EH (cell line): Measurements from ENCODE around the gene TTC9.

ENCODE experiments used
- DNase-seq: peaks from one replicate; pipeline ENCODE4 v3.0.0-alpha.2; 2015; ENCODE audit warnings: low read depth

Gene TTC9

DNA sequence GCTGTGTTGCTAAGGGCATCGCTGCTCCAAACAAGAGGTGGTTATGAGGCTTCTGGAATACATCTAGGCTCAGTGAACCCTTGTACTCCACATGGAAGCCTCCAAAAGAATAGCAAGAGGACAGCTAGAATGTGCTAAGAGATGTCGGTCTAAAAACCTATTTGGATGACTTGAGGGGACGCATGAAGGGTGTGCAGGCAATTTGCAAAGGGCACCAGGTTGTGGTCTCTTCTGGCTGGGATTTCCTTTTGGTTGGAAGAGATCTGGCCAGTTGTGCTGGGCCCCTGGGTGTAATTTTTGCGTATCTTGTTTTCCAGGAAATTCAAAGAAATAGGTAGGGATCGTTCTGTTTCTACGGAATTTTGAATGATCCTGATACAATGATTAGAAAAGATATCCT, 4.2 kb downstream of the TTC9 start:
- DNase-seq = no peak

DNA sequence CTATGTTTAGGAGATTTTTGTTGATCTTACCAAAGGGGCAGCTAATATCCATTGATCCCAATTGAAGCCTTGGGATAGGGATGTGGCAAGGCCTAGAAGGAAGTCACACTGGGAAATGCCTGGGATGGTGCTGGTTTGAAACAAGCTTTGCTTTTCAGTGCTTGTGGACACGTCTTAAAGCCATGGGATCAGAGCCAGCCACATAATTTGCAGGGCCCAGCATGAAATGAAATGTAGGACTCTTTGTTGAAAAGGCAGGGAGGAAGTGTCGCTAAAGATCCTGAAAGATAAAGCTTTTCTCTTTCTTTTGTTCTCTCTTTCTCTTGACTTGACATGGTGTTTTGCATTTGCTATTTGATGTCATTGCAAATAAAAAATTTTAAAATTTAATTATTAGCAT, 5.0 kb downstream of the TTC9 start:
- no peak for DNase-seq

DNA sequence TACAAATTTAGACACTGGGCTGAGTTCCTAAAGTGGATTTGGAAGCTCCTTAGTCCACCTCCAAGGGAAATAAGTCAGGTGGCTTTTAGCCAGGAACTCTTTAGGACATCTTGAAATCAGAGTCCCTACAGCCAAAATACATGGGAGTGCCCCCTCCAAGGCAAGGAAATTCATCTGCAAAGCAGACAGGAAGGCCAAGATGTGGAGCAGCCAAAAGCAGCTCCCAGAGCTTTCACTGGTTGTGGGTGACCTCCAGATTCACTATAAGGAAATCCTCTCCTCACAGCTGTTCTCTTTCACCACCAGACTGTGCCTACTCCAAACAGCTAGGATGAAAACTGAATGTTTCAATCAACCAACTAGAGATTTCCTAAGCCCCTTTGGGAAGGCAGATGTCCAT, 6.6 kb downstream of the TTC9 start:
- no peak for DNase-seq

DNA sequence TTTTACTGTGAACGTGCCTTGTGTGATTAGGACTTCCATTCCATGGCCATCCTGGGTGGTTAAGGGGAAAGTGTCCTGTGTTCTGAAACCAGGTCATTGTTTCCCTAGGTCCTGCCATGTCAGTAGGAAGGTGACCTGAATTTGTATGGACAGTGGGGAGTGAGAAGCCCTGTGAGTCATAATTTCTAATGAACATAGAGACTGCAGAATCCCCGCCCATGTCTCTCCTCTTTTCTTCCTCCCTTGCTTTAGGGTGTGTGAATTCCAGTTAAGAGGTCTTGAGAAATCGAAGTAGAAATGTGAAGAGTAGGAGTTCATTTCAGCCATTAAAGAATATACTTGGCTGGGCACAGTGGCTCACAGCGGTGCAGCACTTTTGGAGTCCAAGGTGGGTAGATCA, 8.1 kb downstream of the TTC9 start:
- DNase-seq = no peak

DNA sequence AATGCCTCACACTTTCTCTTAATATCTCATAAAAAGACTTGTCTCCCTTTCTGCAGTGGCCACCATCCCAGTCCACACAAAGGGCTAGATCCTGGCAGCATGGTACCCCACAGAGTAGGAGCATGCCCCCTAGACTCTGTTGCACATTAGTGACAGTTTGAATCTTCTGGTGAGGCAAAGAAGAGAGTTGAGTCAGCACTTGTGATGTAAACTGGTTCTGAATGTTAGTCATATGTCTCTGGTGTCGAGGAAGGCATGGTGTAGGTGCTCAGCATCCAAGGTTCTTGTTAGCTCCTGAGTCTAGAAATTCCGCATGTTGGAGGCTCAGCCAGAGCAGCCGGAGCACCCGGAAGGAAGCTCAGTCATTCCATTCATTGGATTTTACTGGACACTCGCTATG, 9.8 kb downstream of the TTC9 start:
- DNase-seq = no peak

DNA sequence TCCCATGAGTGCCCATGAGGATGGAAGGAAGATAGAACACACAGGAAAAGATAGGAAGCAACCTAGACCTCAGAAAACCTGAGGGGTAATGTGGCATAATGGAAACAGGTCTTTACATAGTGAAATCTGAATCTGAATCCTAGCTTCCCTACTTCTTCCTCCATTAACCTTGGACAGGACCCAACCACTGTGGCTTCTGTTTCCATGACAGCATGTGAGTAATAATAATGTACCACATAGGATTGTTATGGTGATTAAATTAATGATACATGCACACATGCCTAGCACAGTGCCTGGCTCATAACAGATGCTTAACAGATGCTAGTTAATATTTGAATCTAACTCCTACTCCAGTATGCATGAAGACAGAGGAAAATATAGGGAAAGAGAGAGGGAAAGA, 11.2 kb downstream of the TTC9 start:
- no peak for DNase-seq

DNA sequence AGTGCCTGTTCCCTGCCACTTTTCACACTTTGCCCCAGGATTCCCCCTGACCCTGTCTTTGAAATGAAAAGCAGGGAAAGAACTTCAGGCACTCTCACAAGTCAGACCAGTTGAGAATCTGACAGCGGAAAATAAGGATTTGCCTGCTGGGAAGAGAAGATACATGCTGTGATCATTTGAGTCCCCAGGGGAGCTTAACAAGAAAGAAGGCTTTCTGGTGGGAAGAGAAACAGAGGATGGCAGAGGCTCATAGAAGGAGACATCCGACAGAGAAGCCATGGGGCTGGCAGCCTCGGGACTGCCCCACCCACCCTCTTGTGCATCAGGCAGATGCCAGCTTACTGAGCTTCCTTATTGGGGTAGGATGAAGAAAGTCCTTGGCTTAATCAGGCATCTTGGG, 11.9 kb downstream of the TTC9 start:
- DNase-seq = no peak

DNA sequence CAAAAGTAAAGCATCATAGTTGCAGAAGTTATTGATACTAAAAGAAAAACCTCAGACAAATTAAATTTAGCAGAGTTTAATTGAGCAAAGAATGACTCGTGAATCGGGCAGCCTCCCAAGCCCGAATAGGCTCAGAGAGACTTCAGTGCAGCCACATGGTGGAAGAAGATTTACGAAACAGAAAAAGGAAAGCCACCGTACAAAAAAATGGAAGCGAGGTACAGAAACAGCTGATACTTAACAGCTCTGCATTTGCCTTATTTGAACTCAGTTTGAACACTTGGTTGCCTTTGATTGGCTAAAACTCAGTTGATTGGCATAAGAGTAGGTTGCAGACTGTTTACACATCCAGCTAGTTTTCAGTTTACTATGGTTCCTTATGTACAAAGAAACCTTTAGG, 12.9 kb downstream of the TTC9 start:
- DNase-seq = peak; percentile 30

DNA sequence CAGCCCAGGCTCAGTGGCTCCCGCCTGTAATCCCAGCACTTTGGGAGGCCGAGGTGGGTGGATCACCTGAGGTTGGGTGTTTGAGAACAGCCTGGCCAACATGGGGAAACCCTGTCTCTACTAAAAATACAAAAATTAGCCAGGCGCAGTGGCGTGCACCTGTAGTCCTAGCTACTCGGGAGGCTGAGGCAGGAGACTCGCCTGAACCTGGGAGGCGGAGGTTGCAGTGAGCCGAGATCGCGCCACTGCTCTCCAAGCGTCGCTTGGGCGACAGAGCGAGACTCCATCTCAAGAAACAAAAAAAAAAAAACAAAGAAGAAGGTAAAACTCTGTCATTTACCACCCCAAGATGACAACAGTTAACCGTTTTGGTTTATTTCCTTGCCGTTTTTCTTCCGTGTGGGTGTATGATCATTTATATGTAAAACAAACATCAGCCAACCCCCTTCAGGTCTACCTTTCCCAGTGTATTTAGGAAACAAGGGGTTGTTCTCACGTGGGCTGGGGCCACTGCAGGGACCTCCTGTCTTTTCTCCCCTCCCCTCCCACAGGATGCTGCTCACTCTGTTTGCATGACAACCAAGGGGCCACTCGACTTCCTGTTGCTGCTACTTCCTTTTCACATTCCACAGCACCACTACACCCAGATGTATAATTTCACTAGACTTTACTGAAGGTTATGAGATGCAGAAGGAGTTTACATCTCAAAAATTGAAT, 13.6 kb downstream of the TTC9 start:
- DNase-seq = no peak

DNA sequence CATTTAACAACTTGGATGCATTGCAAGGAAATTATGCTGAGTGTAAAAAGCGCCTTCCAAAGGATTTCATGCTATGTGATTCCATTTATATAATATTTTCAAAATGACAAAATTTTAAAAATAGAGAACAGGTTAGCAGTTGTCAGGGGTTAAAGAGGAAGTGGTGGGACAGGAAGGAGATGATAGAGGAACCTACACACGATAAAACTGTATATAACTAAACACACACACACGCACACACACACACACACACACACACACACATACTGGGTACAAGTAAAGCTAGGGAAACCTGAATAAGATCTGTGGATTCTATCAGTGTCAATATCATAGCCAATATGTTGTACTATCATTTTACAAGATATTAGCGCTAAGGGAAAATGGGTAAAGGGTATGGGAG, 17.2 kb downstream of the TTC9 start:
- no peak for DNase-seq

DNA sequence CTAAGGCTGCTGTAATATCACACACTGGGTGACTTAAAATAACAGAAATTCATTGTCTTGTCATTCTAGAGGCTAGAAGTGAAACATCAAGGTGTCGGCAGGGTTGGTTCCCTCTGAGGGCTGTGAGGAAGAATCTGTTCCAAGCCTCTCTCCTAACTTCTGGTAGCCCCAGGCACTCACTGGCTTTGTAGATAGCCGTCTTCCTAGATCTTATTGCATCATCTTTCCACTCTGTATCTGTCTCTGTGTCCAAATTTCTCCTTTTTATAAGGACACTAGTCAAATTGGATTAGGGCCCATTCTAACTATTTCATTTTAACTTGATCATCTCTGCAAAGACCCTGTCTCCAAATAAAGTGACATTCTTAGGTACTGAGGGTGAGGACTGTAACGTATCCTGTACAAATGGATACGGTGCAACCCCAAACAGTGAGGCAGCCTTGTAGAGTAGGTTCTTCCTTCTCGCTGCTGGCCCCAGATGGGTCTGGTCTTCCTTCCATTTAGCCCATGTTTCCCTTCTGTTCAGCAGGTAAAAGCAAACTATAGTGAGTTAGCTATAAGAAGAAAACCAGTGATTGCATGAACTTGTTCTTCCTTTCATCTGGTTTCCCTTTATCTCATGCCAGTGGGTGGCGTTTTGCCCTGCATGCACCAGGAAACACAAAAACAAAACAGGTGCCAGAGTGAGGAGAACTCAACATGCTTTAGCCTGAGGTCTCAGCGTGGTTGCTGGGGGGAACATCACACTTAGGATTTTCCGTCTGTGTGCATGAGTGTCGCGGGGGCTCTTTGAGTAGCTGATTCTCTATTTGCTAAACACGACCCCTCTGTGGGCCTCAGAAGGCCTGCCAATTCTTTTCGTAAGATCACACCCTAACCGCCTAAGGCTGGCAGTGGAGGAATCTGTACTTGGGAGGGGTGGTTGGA, 19.5 kb downstream of the TTC9 start:
- no peak for DNase-seq

DNA sequence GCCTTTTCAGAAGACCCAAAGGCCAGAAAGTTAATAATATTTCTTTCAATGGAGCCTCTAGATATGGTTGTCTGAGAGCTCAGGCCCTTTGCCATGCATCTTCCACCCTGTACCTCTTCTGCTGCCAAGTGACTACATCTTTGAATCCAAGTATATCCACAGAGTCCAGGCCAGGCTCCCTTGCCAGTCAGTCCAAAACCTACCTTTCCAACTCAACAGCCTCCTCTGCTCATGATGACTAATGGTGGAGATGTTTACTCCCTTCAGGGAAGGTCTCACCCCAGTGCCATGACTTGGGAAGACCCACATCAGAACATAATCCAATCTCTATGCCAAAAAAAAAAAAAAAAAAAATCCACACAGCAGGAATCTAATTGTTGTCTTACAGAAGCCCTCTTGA, 20.4 kb downstream of the TTC9 start:
- DNase-seq = no peak

DNA sequence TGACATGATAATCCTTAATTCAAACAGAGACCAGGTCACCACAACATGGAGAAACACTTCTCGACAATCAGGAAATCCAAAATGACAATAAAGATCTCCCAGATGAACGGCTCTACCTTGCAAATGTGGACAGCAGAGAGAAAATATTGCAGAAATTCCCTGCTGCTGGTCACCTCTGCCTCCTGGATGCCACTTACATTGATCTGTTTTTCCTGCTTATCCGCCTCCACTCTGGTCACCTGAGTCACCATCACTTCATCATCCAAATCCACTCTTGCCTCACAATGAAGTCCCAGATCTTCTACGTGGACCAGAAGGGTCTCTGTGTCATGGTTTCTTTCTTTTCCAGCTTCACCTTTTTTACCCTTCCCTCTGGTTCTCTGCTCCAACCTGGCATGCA, 21.1 kb downstream of the TTC9 start:
- no peak for DNase-seq

DNA sequence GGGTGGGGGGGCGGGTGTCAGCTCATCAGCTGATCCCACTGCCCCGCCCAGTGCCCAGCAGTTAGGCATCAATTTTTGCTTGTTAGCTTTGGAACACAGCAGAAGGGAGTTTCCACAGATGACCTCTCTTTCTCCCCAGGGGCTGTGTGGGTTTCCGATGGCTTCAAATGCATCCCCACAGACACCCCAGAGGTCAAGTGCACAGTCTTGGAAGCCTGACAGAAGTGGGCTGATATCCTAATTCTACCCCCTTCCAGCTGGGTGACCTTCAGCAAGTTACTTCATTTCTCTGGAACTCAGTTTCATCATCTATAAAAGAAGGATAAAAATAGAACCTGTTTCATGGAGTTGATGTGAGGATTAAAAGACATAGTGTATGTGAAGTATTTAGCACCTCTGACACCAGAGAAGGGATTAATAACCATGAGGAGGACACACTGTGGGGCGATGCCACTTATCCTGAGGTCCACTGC, 22.0 kb downstream of the TTC9 start:
- DNase-seq = peak; percentile 84

DNA sequence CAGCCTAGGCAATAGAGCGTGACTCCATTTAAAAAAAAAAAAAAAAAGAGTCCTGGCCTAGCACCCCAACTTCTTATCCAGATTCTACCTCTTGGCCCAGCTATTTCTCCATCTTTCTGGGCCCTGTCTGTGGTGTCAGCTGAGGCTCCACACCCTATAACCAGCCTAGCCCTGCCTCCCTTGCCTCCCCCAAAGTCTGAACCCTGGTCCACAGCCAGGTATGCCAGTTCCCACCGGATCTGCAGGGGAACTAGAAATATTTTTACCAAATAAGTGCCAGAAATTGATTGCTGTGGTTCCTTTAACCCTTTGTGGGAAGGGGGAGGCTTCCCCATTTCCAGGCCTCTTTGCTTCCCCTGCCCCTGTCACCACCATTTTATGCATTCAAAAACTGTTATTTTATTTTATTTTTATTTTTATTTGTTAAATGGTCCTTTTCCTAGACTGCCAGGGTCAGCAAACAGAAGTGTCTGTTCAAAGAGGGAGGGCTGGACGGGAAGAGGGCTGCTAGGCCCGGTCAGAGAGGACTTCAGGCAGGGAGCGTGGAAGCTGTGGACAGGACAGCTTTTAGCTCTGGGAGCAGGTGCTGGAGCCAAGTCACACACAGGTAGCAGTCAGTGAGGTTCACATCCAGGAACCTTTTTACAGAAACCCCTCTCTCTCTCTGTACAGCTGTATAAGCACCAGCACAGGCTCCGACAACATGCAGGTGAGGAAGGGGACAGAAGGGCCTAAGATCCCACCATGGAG, 23.2 kb downstream of the TTC9 start:
- DNase-seq = no peak

DNA sequence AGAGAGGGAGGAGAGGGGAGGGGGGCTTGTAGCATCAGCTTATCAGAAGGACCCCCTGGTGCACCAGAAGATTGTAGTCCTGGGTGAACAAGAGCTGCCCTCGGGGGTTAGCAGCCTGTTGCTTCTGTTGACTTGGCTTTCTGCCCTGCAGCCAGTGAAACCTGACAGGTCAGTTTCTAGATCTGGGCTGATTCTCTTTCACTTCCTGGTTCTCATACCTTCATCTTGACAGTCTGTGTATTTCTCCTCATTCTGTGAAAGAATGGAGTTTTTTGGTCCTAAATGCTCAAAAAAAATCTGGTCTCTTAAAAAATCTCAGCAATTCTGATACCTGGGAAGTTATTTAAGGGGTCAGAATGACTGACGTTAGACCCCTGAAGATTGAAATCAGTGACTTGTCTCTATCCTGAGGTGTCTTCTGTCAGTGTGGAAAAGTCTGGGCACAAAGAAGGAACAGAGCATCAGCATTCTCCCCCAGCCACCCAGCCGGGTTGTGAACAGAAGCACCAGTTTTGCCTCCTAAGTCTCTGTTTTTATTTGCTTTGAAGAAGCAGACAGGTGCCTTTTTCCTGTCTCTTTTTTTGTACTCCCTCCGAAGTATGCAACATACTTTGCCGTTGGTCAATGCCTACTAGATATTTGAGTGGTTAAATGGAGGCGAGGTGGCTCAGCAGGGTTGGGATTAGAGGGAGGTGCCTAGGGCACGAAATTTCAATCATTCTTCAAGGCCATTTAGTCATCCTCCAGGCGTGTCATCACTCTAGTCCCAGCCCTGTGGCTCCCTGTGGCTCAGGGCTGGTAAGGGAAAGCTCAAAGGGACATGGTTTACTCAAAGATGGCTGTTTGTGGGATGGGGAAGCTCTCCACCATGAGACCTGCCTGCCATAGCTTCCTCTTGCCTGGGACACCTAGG, 24.0 kb downstream of the TTC9 start:
- peak; percentile 74 for DNase-seq

DNA sequence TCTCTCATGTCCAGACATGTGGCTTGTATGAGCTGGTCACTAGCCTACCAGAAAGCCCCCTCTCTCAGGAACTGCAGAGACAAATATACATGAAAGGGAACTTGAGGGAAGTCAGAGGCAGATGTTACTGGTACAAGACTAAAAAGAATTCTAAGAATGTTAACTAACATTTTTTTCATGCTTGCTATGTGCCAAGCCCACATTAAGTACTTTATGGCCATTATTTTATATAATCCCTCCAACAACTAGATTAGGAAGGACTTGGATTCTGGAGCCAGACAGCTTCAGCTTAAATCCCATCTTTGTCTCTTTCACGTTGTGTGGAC, 24.6 kb downstream of the TTC9 start:
- DNase-seq = peak; percentile 59

DNA sequence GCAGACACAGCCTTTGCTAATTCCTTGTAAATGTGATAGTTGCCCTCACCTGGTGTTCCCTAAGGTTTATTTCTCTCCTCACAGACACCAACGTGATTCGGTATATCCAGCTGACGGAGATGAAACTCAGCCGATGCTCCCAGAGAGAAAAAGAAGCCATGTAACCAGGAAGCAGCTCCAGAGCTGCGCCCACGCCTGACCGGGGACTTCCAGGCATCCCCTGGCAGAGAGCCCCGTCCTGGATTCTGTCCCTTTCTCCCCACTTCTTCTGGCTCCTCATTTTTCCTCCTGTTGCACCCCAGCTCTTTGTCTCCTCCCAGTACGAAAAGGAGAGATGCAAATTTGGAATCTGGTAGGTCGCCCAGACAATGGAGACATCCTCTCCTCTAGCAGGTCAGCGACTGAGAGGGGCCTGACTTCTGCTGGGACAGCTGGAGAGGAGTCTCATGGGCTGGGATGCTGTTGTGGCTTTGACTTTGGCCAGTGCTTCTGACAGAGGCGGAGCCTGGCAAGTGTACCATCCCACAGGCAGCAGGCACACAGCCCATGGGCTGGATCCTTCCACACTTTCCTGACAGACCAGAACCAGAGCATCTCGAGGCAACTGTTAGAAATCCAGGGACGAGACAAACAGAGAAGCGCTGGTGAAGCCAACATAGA, 29.4 kb downstream of the TTC9 start:
- DNase-seq = no peak

DNA sequence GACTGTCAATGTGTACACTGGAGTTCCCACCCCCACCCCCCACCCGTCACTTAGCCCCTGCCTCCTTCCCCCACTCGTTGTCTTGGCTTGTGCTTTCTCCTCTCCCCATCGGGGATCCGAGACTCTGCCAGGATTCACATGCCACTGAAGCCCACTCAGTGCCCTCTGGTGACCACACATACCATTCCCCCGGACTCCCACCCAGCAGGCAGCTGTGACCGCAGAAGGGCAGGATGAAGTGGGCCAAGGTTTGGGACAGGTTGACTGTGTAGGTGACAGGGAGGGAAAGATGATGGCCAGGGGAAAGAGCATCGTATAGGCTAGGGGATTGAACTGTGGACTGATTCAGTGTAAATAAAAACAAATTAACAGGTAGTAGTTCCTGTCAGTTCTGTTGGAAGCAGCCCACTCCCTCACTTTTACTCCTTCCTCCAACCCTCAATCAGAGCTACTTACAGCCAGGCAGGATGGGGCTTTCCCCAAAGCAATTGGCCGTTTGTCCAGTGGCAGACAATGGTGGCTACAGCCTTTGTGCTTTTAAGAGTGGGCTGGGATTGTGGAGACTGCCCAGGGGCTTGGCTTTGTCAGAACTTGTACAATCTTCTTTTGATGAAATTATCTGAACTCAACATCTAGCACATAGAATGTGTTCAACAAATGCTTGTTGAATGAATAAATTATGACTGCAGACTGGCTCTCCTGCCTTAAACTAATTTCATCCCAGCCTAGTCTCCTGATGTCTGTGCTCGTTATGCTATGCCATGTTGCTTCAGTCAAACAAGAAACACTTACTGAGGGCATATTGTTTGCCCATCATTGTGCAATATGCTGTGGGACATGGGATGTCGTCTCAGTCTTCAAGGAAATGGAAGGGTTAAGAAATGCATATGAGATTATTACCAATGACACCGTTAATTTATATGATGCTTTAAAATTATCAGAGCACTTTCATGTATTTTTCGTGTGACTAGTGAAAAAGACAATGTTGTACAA, 30.2 kb downstream of the TTC9 start:
- DNase-seq = no peak

DNA sequence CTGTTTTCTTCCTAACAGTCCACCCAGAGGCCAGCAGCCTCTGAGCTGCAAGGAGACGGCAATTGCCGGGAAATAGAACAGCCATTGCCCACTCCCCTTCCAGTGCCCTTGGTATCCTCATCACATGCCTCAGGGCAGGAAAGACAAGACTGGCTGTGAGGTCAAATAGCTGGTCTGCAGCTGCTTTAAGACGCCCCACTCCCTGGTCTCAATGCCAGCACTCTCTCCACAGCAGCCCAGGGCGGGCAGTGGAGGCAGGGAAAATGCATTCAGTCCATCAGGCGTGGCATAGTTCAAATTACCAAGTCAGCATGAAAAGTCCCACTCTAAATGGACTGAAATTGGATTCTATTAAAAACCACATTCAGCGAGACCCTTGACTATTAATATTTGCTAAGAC, 35.6 kb downstream of the TTC9 start:
- no peak for DNase-seq
